HG02943 (cell line): Measurements from ENCODE around the gene ZNF622.

ENCODE experiments used
- ATAC-seq: cut with Tn5 transposase; IDR thresholded peaks from one replicate; pipeline ENCODE4 v1.9.1; 2021; ENCODE audit warnings: mild to moderate bottlenecking, low read depth, moderate library complexity; ENCODE audit not compliant: unreplicated experiment

The ZNF622 gene

DNA sequence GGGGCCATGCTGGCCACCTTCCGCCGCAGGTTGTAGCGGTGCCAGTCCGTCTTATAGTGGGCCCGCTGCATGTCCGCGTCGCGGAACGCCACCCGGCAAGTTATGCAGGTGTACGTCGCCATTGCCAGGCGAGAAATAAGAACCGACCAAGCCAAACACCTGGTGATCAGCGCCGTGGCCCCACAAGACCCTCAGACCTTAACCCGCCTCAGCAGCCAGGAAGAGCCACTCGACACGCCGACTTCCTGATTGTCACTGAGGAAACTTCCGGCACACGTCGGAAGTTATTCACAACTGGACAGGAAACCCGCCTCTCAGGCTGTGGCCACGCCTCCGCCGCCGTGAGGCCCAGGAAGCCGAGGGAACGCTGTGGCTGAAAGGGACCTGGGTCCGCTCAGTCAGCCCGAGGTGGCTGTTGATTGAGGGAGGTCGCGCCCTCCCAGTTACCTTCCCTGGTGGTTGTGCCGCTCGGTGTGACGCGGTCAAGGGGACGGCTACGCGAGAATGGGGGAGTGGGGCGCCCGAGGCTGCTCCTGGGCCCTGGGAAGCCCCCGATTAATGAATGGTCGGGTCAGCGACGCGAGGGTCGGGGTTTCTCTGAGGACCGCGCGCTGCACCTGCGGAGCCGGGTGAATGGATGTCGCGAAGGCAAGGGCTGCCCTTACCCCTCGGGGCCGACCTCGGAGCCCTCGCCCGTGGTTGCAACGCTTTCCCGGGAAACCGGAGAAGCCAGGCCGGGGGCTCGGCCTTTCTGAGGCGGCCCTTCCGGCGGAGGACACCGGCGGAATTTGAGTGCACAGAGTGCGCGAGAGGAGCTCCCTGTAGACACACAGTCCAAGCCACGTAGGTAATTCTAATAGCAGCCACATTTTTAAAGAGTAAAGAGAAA, at the start of gene ZNF622:
TSS of gene ZNF622 (minus strand) at position 257 of the 889 bp plus-strand sequence. CDS start at position 122, 135 bp downstream.
- peak; percentile 91 for ATAC-seq

GRCh38 chr5:16510098-16510497, 44.5 kb upstream of the ZNF622 start:
- ATAC-seq = no peak

DNA sequence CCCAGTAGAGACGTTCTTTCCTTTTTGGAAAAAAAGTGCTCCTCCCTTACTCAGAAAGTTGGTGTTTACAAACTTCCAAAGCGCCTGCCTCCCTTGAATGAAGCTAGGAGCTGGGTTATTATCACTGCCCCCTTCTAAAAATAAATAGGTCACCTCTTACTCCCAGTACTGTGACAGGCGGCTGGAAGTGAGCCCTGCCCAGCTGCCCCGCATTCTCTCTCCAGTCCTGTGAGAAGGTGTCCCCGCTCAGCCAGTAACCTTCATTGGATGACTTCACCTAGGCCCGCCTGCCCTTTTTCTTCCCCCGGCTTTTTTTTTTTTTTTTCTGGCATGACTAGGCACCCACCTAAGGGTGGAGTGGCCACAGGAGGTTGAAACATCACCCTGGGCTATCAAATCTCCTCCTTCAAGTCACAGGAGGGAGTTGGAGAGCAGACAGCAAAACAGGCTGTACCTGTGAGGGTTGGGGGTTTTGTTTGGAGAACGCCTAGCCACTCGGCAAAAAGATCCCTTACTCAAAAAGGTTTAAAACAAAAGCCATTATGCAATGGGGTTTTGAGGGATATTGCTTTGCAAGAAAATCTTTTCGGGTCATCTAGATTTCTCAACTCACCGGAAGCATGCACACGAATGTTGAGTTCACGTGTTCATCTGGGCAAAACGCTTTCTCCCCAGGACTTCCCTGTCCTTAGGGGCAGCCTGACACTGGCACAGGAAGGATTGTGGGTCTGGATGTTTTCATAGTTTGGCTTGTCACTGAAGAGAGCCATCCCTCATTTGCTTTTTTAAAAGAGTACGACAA, 43.3 kb upstream of the ZNF622 start:
- no peak for ATAC-seq

DNA sequence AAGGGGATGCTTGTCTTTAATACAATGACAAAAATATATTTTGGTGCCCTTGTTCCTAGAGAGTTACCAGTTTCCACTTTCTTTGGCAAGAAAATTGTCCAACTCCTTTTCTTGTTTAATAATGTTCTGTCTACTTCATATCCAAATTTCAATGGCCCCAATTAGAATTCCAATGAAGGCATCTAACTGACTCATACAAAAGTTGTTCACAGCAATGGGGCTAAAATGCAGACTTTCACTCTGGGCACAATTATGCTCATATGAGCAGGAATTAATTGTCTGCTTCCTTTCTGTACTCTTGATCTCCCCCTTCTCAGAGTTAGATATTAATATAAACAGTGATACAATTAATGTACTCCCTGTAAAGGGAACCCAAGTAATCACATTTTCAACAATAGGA, 42.1 kb upstream of the ZNF622 start:
- no peak for ATAC-seq

GRCh38 chr5:16505904-16506303, 40.3 kb upstream of the ZNF622 start:
- no peak for ATAC-seq

DNA sequence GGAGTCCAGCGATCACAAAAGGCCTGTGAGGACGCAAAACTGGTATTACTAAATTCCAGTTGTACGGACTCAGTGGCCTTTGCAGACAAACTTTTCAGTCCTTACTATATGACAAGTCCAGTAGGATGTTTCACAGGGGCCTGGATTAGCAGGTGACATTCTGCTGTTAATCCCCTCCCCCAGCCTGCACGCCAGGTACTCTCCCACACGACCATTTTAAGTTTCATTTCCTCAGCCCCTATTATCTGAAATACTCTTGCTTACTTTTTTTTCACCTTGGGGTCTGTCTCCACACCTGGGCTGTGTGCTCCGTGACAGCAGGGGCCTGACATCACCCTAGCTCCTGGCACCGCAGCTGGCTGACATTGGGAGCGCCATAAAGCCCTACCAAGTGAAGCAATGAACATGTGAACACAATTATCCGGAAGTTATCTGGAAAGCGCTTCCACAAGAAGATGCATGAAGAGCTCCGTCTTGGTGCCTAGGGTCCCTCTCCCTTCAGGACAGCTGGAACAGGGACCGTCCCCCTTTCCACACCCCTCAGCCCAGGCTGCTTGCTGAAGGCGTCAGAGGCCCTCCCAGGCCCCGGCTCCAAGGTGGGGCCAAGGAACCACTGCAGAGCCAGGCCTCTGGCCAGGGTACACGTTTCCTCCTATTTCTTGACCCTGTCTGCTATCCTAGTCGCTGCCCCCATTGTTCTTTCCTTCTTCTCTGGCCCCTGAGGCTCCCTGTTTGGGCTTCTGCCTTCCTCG, 39.7 kb upstream of the ZNF622 start:
- ATAC-seq = no peak

- ATAC-seq = no peak
Observed at GRCh38 chr5:16504571-16504970, 39.0 kb upstream of the ZNF622 start.

DNA sequence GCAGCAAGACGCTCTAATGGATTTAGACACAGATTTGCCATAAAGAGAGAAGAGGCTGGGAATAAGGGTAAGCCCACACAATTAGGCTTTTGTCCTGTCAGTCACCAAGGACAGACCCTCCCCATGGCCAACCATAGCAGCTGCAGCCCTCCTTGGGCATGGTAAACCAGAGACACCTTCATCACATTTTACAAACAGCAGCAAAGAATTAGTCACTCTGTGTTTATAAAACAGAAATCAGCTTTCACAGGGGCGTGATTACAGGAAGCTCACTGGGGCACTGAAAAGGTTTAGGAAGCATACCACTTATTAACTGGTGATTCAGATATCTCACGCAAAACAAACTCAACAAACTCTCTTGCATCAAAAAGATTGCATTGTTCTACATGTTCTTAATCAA, 37.3 kb upstream of the ZNF622 start:
- ATAC-seq = no peak

DNA sequence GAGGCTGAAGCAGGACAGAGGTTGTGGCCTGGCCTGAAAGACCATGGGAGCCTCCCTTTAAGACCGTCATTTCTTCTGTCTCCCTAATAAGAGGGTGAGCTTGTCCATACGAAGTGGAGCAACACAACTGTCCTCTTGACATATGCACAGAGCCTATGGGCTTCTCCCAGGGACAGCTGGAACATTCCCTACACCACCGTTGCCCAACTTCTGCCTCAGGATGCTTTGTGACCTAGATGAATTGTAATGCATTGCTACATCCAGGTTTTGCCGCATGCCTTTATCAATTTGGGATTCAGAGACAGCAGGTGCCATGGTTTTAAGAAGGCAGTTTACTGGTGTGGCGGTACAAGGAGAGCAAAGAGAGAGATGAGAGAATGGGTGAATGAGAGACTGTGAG, 34.4 kb upstream of the ZNF622 start:
- no peak for ATAC-seq

DNA sequence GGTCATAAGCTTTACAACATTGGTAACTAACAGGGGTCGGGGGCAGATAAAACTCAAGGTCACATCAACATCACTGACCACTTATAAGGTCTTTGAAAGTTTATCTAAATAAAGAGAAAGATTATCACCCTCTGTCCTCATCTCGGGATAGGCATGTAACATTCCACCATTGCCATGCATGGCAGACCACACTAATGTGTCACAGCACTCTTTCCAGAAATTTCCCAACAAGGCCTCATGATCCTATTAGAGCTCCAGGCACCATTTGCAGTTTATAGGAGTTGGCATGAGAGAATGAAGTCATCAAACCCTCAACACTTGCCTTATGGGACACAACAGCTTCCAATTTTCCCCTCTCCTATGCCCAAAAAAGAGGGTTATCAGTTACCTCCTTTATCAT, 31.9 kb upstream of the ZNF622 start:
- ATAC-seq = no peak

GRCh38 chr5:16493261-16493660, 27.7 kb upstream of the ZNF622 start:
- ATAC-seq = no peak

DNA sequence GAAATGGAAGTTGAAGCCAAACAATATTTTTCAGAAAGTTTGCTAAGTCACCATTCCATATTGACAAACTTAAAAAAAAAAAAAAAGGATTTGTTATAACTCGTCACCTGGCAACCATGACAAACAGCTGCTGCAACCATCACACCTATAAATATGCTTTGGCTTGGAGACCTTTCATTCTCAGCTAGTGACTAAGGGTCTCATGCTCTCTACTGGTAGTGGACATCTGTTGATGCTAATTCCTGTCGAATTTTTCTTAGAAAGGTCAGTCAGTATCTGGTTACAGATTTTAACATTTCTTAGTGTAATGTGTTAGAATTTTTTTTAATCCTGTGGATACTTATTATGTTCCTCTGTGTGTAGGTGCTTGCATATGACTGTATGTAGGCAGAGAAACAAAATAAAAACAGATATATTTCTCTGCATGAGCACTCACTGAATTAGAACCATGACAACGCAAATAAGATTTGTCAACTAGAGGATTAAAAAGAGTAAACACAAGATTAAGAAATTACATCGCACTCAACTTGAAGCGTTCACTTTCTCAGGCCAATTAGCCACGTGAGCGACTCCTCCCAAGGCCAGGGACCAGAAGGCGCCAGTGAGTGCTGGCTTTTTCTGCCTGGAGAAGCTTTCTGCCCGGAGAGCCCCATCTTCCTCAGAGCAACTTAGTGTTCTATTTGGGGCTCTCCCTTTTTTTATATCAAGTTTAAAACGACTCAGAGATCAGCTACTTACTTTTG, 27.0 kb upstream of the ZNF622 start:
- ATAC-seq = no peak

DNA sequence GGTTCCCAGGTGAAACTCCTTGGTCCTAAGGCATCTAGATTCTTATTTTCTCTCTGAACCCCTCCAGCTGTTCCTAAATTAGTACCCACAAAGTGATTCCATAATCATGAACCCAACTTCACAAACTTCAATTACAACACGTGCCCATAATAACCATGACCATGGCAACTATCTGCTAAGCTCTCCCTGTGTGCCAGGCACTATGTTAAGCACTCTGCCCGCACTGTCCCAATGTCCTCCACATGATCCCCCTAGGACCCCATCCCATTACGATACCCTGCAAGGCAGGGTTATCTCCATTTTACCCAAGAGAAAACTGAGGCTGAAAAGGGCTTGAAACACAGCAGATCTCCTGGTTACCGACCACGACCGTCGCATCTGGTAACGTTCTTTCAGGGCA, 25.3 kb upstream of the ZNF622 start:
- no peak for ATAC-seq

- ATAC-seq = no peak
Observed at GRCh38 chr5:16489322-16489791, 23.8 kb upstream of the ZNF622 start.

- ATAC-seq = no peak
Observed at GRCh38 chr5:16487456-16487855, 21.9 kb upstream of the ZNF622 start.

DNA sequence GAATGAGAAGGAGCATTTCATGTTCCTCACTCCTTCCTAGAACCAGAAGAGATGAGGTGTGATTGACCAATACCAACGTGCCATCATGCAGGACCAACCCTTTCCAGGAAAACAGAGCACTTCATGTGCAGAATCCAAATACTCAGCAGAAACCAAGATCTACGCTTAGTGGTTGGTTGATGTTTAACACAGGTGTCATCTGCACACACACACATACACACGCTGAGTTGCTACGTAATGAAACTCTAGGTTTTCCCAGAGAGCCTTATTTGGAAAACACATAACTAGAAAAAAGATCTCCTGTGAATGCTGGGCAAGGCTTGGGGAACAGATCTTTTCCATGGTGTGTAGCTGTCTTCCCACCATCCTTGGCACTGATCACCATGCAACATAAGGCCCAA, 21.1 kb upstream of the ZNF622 start:
- ATAC-seq = no peak

- no peak for ATAC-seq
Observed at GRCh38 chr5:16485656-16486055, 20.1 kb upstream of the ZNF622 start.

DNA sequence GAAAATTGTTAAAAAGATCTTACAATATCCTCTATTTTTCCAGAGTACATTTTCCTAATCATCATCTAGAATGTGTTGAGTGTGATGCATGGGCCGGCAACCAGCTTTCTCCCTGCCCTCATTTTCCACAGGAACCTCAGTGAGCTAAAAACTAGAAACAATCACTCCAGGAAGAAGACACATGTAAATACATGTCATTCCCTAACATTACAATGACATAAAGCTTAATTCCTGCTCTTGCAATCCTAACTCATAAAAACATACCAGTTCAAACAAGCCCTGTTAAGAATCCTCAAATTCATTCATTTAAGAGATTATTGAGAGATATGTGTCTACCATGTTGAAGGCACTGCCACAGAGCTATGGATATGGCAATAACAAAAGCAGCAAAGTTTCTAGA, 18.5 kb upstream of the ZNF622 start:
- ATAC-seq = no peak

- ATAC-seq = no peak
Observed at GRCh38 chr5:16483361-16483760, 17.8 kb upstream of the ZNF622 start.

- no peak for ATAC-seq
Observed at GRCh38 chr5:16482891-16483290, 17.3 kb upstream of the ZNF622 start.
